Epithelial cell of esophagus (primary cell): ENCODE measurements around the gene A2M.

Source experiments
- DNase-seq: peaks from one replicate; pipeline ENCODE4 v3.0.0; 2010; ENCODE audit warnings: low read depth
- H3K4me3 ChIP-seq: 2 replicates; pipeline ENCODE4 v1.5.1; 2011; ENCODE audit warnings: mild to moderate bottlenecking, low read length, control low read depth
- TF ChIP-seq, protein P1 (sequence below): IDR thresholded peaks from 2 replicates; pipeline ENCODE4 v1.5.1; 2011; ENCODE audit warnings: low read depth, mild to moderate bottlenecking, low read length, control low read depth, inconsistent platforms; ENCODE audit not compliant: insufficient read depth; ENCODE audit errors: missing control alignments

A2M gene

DNA sequence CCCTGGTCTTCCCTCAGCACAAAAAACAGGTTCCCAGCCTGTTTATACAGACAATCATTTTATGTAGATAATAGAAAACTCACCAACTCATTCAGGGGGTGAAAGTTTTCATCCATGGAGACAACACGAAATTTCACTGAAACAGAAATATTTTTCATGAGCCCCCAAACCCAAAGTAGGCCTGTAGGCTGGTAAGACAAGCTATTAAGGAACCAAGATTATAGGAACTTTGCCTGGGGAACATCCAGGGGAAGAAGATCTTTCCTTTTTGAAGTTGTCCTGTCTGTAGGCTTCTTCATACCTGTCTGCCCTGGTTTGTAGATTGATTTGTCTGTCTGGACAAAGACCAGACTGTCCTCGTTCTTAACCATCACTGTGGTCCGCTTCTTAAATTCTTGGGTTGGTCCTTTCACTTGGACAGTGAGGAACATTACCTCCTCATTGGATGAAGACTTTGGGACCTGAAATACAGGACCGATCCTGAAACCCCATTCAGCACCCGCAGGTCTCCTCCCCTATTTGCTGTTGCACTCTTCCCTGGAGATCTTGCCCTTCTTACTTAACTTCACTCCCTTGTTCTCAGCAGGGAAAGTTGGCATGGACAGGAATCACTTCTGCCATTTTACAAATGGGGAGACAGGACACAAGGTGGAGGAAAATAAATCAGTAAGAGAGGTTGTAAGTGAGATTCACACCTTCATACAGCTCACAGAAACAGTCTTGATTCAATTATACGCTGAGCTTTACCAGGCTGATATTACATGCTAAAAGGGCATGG lies 3.5 kb downstream of the A2M start:
- TF ChIP-seq, protein P1, sequence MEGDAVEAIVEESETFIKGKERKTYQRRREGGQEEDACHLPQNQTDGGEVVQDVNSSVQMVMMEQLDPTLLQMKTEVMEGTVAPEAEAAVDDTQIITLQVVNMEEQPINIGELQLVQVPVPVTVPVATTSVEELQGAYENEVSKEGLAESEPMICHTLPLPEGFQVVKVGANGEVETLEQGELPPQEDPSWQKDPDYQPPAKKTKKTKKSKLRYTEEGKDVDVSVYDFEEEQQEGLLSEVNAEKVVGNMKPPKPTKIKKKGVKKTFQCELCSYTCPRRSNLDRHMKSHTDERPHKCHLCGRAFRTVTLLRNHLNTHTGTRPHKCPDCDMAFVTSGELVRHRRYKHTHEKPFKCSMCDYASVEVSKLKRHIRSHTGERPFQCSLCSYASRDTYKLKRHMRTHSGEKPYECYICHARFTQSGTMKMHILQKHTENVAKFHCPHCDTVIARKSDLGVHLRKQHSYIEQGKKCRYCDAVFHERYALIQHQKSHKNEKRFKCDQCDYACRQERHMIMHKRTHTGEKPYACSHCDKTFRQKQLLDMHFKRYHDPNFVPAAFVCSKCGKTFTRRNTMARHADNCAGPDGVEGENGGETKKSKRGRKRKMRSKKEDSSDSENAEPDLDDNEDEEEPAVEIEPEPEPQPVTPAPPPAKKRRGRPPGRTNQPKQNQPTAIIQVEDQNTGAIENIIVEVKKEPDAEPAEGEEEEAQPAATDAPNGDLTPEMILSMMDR, result no peak
- no peak overlapping the region for H3K4me3 ChIP-seq
- DNase-seq, result no peak

DNA sequence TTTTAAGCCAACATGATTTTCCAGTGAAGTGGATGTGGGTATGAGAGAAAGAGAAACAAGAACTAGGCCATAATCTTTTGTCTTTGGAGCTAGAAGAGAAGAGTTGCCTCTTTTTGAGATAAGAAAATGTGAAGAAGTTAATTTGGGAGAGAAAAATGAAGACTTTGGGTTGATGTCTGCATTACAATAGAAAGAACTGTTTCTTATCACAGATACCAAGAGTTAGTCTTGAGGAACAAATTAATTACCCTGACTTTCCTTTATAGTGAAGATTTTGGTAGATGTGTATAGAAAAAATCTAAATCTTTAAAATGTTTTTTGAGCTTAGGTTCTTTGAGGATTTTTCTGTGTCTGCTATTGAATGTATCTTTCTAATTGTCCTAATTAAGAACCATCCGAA lies 4.2 kb downstream of the A2M start:
- no peak for DNase-seq
- TF ChIP-seq, protein P1, result no peak
- H3K4me3 ChIP-seq, result no peak overlapping the region

DNA sequence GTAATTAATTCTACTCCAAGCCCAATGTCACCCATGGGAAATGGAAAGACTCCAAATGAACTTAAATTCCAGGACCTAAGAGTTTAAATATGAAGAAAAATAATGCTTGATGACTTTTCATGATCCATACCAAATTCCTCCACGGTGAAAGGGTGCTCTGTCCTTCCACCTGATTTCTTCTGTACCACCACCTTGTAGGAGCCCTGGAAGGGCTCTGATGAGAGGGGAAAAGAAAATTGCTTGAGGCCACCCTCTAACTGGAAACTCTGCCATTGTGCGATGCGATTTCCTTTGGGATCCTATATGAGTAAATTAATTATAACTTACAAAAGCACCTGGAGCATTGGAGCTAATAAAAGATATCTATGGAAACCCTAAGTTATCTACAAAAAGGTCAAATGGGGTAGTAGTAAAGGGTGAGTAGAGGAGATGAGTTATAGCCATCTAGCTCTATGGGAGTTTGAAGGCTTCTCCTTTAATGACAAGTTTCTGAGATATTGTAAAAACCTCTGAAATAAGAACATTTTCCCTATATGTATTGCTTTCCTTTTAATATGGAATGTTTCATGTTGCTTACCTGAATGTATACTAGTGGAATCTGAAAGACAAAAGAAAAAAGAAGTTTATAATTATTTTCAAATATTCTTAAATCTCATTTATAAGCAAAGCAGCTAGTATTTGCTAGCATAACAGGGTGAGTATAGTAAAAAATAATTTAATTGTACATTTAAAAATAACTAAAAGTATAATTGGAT lies 5.8 kb downstream of the A2M start:
- TF ChIP-seq, protein P1, result no peak
- DNase-seq, result no peak
- no peak overlapping the region for H3K4me3 ChIP-seq

DNA sequence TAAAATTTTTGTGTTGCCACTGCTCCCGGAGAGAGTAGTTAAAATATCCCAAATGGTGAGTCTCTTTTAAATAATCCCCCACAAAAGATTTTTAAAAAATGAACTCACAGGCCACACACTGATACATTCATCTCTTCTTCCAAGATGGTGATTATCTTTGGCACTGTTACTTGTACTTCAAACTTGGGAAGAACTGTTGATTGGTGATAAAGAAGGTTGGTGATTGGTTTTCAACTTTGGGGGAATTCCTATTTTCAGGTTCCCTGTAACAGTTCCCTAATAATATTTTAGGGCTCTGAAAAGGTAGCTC lies 6.6 kb downstream of the A2M start:
- no peak overlapping the region for H3K4me3 ChIP-seq
- DNase-seq, result no peak
- TF ChIP-seq, protein P1, result no peak

DNA sequence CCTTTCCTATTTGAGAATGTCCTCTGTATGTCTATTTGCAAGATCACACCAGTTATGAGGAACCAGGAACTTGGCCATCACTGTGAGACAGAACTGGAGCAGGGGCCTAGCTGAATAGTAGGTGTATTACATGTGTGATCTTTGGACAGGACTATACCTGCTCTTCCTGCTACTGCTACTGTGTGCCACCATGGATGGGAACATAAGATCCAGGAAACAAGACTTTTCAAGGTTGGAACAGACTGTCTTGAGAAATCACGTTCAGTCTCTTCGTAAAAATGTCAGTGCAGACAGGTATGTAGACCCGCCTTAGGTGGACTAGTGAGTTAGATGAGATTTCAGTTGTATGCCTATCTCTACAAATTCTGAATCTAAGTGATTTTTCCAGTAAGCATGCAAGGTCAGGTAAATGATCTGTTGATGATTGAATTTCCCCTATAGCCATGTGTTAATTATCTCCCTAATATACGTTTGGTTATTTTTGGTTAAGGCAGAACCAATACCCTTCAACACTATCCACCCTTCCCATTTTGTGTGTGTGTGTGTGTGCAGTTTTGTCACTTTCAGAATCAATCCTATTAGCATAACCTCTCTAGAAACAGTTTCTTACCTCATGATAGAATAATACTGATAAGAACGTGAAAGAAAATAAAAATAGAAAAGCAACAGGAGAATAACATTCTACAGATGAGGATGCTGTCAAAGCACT lies 7.1 kb downstream of the A2M start:
- no peak for DNase-seq
- TF ChIP-seq, protein P1, result no peak
- no peak overlapping the region for H3K4me3 ChIP-seq

DNA sequence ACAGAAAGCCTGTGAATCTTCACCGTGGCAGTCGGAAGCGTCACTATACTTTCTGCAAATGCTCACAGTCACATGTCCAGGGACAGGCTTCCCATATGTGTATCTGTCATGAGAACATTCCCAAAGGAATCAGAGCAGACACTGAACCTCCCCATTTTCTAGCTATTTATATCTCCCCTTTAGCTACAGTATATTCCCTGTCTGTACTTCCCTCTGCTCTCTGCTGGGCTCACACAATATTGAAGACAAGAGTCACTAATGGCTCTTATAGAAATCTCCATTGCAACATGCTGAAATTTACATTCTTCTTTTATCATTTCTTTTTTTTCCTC lies 8.2 kb downstream of the A2M start:
- TF ChIP-seq, protein P1, result no peak
- DNase-seq, result no peak
- H3K4me3 ChIP-seq, result no peak overlapping the region
